Transverse colon (tissue), 4 donors: Measurements from ENCODE around the gene KIAA0040.

ENCODE experiments used
- EP300 ChIP-seq: sonication (generic); formaldehyde crosslinking; IDR thresholded peaks from one replicate; pipeline ENCODE4 v1.6.1; 2017; ENCODE audit warnings: antibody characterized with exemption, low read depth
- POLR2A ChIP-seq: fragments of 450-650 bp; IDR thresholded peaks from one replicate; pipeline ENCODE4 v1.6.1; 2016; ENCODE audit warnings: antibody characterized with exemption, mild to moderate bottlenecking, moderate library complexity
- POLR2AphosphoS5 ChIP-seq, 3 donors: sonication (generic); formaldehyde crosslinking; IDR thresholded peaks; one replicate each; pipeline ENCODE4 v1.6.1; 2016; ENCODE audit warnings: antibody characterized with exemption in 3 of 3
- TF ChIP-seq, protein P1 (sequence below), 5 experiments: fragments of 200-600 bp in 3 of 5; fragments of 450-650 bp in 2 of 5; sonication (generic) in 3 of 5; IDR thresholded peaks; 1 replicate in 2 of 5; 2 replicates in 3 of 5; pipeline ENCODE4 v1.5.1; 2016 to 2017; ENCODE audit warnings: antibody characterized with exemption in 5 of 5, inconsistent platforms in 3 of 5, mild to moderate bottlenecking in 2 of 5, moderate library complexity in 1 of 5

DNA sequence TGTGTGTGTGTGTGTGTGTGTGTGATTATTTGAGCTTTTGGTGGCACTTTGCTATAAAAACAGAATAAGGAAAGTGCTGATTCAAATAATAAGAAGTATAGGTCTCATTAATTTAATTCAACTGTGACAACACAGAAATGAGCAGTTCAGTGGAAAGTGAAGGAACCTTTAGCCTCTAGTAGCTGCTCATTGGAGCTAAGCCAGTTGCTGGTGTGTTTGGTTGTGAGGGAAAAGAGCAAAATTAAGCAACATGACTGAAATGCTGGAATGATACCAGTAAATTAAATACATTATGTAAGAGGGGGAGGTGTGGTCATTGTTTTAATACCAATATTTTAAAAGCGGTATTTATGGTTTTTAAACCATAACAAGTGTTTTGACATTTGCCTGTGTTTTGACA lies 55.2 kb downstream of the KIAA0040 start:
- no peak for TF ChIP-seq POLR2A
- TF ChIP-seq, protein P1, sequence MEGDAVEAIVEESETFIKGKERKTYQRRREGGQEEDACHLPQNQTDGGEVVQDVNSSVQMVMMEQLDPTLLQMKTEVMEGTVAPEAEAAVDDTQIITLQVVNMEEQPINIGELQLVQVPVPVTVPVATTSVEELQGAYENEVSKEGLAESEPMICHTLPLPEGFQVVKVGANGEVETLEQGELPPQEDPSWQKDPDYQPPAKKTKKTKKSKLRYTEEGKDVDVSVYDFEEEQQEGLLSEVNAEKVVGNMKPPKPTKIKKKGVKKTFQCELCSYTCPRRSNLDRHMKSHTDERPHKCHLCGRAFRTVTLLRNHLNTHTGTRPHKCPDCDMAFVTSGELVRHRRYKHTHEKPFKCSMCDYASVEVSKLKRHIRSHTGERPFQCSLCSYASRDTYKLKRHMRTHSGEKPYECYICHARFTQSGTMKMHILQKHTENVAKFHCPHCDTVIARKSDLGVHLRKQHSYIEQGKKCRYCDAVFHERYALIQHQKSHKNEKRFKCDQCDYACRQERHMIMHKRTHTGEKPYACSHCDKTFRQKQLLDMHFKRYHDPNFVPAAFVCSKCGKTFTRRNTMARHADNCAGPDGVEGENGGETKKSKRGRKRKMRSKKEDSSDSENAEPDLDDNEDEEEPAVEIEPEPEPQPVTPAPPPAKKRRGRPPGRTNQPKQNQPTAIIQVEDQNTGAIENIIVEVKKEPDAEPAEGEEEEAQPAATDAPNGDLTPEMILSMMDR (IDR thresholded peaks at IDR 0.05) = no peak
- no peak for TF ChIP-seq POLR2AphosphoS5 (IDR thresholded peaks at IDR 0.05)
- no peak for TF ChIP-seq EP300
